Measurements from ENCODE around the gene ATAD3B.
A peak's percentile ranks its signal among the peaks of the same experiment; 100 is the strongest.
"Not testable (repeated sequence)": the region's sequence is repeated elsewhere in the genome, so short reads cannot be mapped to it uniquely, and the experiment has no call there.

The ATAD3B gene

DNA sequence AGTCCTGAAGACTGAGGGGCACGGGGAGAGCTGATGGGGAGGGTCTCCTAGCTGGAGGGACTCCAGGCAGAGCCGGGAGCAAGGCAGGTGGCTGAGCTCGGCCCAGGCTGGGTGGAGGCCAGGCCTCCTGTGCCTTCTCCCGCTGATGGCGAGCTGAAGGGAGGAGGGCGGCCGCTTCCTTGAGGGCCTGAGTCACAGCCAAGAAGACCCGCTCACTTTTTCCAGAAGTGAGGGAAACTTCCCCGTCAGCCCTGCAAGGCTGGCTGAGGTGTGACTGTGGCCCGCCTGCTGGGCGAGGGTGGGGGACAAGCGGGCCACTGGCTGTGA lies 37.8 kb upstream of the ATAD3B start:
- DNase-seq (ENCODE audit: low read depth), result no peak

DNA sequence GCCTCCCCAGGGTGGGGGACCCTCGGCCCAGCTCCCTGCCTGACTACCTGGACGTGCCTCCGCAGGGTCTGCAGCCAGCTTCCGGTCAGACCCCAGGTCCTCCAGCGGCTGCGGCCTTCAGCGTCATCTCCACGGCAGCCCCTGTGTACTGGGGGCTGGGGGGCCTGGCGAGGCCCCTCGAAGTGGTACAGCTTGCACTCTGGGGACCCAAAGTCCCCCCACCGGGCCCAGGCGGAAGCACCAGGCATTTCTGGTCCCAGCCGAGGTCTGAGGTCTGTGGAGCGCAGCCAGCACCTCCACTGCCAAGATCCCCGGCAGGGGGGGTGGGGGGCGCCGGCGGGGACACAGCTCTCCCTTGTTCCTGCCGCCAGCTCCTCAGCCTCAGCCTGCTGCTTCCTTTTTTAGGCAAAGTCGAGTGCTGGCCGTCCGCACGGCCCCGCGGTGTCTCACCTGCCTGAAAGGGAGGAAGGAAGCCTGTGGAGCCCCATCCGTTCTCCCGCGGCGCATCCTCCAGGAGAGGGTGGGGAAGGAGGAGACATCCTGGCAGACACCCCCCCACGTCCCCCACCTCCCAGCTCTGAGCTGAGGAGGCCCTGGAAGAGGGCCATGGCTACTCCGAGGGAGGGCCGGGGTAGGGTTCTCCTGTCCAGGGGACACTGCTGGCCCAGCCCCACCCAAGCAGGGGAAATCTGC lies 37.3 kb upstream of the ATAD3B start:
- DNase-seq (ENCODE audit: low read depth), result no peak

DNA sequence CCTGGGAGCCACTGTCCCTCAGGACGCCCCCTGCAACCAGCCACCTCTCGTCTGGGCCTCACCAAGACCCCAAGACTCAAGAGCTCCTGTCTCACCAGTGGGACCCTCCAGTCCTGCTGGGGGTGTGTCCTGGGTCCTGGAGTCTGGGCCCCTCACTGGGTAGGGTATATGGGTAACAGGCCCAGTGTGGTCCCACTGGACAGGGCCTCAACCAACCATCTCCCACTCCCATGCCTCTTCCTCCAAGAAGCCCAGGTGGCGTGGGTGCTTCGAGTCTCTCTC lies 36.8 kb upstream of the ATAD3B start:
- DNase-seq (ENCODE audit: low read depth), result no peak

DNA sequence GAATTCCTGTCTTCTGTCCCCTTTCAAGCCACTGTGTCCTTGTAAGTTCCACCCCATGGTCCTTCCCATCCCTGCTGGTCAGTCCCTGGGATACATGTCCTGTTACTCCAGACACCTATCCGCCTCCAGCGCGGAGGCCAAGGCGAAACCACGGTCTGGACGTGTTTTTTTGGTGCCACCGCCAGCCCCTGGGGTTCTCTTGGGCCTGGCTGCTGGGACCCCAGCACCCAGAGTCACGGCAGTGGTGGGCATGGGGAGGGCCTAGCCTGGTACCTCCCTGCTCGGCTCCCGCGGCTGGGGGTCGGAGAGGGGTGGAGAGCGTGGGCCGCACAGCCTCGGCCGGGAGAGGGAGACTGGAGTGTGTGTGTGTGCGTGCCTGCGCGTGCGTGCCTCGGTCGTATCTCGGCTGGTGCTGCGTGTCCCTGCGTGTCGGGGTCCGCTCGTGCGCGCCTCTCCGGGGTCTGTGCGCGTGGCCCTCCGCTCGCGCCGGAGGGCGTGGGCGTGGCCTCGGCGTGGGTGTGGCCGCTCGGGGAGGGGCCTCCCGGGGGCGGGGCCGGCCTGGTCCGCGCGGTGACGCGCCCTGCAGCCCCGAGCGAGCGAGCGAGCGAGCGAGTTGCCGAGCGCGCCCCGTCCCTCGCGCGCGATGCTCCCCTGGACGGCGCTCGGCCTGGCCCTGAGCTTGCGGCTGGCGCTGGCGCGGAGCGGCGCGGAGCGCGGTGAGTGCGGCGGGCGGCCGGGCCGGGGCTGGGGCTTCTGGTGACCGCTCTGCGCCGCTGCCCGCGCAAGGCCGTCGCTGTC lies 36.3 kb upstream of the ATAD3B start, which contains the start of gene VWA1:
VWA1 (plus strand) TSS at position 585 of the 798 bp plus-strand sequence; CDS start at position 644, 59 bp downstream.
- DNase-seq (ENCODE audit: low read depth), result no peak

DNA sequence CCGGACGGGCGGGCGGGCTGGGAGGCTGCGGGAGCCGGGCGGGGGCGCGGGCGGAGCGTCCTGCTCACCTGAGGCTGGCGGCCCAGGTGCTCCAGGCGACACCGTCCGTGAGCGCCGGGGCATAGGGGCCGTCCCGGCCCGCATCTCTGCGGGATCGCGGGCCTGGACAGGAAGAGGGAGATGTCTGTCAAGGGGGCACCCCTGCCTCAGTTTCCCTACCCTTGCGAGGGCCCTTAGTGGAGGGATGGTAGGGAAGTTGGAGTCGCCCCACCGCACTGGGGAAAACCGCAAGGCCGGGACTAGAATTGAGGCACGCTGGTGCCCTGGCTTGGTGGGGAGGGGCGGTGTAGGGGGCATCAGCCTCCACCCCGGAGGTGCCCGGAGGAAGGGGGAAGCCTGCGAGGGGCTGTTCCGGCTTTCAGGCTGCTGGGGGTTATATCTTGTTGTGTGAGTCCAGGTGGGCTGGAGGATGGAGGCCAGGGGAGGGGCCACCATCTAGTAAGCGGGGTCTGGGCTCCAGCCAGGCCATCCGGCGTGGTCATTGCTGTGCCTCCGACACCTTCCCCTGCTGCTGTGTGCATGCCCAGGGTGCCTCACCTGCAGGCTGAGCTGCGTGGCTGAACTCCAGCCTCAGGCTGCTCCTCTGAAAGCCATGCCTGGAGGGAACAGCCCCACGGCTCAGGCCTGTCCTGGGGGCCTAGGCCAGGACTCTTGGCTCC lies 35.5 kb upstream of the ATAD3B start:
- DNase-seq (ENCODE audit: low read depth), result no peak

DNA sequence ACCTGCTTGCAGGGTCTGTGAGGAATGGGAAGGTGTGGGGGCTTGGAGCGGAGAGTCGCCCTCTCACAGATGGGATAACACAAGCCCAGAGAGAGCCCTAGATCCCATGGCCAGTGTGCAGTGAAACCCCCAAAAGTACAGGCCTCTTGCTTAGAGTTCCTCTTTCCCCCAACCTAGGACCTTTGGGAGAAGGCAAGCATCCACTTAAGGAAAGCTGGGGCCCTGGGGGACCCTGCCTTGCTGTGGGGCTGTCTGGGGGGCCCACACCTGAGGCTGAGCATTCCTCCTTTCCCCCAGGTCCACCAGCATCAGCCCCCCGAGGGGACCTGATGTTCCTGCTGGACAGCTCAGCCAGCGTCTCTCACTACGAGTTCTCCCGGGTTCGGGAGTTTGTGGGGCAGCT lies 34.9 kb upstream of the ATAD3B start:
- DNase-seq (ENCODE audit: low read depth), result no peak

DNA sequence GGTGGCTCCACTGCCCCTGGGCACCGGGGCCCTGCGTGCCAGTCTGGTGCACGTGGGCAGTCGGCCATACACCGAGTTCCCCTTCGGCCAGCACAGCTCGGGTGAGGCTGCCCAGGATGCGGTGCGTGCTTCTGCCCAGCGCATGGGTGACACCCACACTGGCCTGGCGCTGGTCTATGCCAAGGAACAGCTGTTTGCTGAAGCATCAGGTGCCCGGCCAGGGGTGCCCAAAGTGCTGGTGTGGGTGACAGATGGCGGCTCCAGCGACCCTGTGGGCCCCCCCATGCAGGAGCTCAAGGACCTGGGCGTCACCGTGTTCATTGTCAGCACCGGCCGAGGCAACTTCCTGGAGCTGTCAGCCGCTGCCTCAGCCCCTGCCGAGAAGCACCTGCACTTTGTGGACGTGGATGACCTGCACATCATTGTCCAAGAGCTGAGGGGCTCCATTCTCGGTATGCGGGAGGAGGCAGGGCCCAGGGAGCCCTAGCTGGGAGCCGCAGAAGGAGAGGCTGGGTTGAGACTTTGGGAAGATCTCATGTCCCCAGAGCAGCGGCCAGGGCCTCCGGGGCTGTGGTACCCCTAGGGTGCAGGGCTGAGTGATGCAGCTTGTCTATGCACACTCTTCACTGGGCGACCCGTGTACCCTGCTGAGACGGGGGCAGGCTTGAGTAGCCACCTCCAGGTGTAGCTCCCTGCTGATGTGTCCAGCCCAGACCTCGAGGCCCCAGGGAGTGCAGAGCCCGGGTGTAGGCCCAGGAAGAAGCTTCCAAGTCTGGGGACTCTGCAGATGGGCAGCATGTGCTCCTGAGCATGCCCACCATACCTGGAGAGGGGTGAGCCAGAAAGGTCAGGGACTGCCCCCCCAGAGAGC lies 34.3 kb upstream of the ATAD3B start:
- DNase-seq (ENCODE audit: low read depth), result no peak

DNA sequence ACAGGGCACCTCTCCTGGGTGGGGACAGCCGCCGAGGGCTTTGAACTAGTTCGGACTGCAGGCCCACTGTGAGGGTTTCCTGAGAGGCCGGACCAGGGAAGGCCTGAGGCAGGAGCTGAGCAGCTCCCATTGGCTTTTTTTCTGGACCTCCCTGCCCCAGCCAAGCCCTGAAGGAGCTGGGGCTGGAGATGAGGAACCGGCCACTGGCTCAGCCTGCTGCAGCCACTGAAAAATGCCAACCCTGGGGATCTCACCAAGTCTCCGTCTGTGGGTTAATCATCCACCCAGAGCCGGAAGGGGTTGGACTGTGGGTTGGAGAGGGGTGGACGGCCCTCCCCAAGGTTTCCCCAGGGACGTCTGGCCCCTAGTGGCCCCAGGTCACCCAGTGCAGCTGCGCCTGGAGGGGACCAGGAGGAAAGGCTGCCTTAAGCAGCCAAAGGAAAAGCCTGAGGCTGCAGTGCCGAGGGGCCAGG lies 33.6 kb upstream of the ATAD3B start:
- DNase-seq (ENCODE audit: low read depth), result no peak

DNA sequence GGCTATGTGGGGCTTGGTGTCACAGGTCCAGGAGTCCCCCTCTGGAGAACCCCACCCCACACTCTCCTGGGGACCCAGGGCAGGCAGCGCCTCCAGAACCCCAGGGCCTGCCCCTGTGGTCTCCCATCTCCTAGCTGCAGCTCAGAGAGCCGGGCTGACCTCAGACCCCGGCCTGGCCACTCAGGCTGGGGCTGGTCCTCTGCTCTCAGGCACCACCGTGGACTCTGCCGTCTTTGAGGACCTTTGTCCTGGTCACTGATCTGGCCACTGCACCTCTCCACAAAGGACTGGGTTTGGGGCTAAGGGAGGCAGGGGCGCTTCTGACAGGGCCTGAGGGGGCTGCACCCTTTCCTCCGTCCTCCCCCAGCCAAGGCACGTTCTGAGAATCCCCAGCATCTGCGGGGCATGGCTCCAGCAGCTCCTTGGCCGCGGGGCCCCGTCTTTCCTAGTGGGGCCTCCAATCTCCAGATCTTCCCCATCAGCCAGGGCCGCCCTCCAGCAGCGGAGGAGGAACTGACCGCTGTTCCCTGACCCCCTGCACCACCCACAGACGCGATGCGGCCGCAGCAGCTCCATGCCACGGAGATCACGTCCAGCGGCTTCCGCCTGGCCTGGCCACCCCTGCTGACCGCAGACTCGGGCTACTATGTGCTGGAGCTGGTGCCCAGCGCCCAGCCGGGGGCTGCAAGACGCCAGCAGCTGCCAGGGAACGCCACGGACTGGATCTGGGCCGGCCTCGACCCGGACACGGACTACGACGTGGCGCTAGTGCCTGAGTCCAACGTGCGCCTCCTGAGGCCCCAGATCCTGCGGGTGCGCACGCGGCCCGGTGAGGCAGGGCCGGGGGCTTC lies 32.8 kb upstream of the ATAD3B start:
- no peak for DNase-seq (ENCODE audit: low read depth)

DNA sequence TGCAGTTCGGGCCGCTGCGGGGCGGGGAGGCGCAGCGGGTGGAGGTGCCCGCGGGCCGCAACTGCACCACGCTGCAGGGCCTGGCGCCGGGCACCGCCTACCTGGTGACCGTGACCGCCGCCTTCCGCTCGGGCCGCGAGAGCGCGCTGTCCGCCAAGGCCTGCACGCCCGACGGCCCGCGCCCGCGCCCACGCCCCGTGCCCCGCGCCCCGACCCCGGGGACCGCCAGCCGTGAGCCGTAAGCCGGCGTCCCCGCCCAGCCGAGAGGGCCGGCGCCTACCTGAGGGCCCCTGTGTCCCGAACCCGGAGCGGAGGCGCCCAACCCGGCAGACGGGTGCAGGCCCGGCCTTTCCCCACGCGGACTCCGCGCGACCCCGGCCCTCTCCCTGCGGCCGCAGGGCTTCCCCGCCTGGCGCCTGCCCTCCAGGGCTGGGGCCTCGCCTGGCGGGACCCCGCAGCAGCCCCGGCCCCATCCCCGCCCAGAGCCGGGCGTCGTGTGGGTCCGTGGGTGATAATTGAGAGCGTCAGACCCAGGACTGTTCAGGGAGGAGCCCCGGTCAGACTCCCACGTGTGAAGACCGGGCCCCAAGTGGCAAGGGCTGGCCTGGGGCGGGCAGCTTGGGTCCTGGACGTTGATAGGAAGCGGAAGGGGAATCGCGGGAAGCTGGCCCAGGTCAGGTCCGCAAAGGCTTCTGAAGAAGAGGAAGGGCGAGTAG lies 31.9 kb upstream of the ATAD3B start:
- no peak for DNase-seq (ENCODE audit: low read depth)

DNA sequence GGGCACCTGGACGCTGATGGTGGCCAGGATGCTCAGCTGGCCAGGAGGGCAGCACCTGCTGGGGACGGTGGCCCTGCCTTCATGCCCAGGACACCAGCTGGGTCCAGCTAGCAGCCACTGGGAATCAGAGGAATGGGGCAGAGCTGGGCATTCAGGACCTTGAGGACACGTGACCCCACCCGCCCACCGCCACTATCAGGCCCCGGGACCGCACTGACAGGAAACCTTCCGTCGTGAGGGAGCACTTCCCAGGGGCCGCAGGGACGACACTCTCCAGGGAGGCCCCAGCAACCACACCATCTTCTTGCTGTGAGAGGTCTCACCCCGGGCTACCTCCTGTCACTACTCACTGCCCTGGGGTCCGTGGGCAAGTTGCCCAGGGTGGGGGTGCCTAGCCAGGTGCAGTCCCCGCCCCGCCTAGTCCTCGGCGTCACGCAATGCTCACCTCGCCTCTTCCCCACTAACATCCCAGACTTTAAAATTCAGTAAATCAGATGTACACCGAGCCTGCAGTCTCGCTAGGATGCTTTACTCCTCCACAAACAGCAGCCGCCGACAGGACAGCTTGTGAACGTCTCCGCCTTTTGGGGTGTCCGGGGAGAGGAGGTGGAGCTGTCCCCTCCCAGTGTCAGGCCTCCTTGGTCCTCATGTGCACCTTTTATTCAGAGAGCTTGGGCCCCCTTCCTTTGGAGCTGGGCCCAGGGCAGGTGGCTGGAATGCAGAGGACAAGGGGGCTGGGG lies 31.1 kb upstream of the ATAD3B start:
- no peak for DNase-seq (ENCODE audit: low read depth)

DNA sequence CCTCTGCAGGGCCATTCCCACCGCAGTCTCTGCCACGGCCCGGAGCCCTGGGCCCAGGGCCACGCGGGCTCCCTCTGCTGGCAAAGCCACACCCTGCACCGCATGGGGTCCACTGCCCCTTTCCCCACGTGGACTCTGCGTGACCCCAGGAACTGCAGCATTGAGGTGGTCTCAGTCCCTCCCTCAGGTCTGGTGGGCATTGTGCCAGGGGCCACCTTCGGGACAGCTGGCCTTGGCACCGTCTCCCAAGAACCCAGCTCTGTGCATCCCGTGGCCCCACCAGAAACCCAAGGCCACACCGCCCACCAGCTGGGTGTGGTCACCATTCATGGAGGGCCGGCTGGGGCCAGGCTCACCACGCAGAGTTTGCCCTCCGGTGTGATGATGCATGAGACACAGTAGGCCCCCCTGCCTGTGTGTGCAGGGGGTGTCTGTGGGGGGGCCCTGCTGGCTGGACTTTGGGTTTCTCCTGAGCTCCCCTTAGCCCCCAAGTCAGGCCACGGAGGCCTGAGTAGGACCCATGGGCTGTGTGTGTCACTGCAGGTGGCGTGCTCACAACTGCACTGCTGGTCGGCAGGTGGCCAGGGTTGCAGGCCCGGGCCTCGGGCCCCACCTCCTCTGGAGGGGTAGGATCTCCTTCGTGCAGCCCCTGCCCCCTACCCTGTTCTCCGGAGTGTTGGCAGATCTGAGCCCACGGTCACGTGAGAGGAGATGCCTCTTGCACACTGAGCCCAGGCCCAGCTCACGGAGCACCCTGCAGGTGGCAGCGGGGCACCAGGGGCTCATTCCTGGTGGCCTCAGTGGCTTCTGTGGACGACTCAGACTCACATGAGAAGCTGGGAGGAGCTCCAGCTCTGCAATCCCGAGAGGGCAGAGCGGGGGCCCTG lies 30.3 kb upstream of the ATAD3B start:
- peak; percentile 30 for DNase-seq (ENCODE audit: low read depth)

DNA sequence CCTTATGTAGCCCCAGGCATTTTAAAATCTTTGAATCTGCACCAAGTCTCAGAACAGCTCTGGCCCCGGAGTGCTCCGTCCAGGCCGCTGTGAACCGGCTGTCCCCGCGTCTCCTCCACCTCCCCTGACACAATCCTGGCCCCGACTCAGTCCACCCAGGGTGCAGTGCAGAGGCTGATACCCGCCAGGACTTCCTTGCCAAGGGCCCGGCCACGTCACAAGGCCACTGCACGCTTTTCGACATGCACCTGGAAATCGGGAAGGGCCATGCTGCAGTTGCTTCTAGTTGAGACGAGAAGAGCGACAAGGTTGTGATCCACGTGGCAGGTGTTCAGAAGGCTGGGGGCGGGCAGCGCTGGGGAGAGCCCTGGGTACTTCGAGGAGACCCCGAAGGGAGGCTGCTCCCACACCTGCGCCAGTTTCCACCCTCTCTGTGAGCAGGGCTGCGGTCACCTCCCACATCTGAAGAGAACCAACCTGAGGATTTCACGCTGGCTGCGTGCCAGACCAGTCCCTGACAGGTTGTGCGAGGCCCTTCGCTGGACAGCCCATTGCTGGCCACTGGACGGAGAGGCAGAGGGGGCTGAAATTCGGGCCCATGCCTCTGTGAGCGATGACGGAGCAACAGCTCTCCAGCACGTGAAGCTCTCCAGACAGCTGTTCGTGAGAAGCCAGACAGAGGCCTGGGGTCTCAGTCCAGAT lies 29.3 kb upstream of the ATAD3B start:
- no peak for DNase-seq (ENCODE audit: low read depth)

DNA sequence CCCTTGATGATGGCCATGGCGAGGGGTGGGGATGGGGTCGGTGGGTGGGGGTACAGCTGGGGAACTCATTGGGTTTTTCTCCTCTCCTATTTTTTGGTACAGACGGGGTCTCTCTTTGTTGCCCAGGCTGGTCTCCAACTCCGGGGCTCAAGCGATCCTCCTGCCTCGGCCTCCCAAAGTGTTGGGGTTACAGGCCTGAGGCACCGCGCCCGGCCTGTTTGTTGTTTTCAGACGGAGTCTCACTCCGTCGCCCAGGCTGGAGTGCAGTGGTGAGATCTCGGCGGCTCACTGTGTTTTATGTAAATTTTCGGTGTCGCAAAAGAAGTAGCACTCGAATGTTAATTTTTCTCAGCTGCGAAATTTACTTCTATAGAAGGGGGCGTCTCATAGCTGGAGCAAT lies 24.9 kb upstream of the ATAD3B start:
- not testable (repeated sequence) for DNase-seq (ENCODE audit: low read depth)

DNA sequence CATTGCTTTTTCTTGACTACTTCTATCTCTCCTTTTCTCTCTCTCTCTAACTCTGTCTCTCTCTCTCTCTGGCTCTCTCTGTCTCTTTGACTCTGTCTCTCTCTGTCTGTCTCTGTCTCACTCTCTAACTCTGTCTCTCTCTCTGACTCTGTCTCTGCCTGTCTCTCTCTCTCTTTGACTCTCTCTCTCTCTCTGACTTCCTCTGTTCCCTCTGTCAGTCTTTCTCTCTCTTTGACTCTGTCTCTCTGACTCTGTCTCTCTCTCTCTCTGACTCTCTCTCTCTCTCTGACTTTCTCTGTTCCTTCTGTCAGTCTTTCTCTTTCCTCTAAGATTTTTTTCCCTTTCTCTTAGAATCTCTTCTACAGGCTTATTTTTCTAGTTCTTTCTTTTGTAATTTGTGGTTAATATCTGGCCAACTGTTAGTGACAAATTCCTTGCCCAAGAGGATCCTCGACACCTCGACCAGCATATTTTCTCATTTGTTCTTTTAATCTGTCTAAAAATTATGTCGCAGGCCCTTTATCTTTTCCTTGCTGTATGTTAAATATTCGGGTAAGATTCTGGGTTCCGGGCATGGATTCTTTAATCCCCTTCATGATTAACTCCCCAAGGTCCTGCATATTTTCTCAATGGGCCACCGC lies 22.3 kb upstream of the ATAD3B start, which contains the start of gene ATAD3C:
ATAD3C (plus strand) TSS at position 591 of the 641 bp plus-strand sequence. CDS start 995 bp downstream, outside the sequence.
- no peak for DNase-seq (ENCODE audit: low read depth)

DNA sequence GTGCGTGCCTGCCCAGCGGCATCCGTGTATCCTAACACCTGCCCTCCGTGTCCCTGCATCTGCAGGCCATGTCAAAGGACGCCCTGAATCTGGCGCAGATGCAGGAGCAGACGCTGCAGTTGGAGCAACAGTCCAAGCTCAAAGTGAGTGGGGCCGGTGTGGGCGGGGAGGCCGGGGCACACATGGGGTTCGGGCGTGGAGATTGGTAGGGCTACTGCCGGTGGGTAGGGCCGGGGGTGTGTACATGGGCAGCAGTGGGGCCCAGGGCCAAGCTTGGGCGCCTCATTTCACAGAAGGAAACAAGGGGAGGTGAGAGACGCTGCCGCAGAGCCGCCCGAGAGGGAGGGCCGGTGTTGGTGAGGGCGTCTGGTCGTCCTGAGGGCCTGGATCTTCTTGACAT lies 20.9 kb upstream of the ATAD3B start:
- DNase-seq (ENCODE audit: low read depth), result not testable (repeated sequence)

DNA sequence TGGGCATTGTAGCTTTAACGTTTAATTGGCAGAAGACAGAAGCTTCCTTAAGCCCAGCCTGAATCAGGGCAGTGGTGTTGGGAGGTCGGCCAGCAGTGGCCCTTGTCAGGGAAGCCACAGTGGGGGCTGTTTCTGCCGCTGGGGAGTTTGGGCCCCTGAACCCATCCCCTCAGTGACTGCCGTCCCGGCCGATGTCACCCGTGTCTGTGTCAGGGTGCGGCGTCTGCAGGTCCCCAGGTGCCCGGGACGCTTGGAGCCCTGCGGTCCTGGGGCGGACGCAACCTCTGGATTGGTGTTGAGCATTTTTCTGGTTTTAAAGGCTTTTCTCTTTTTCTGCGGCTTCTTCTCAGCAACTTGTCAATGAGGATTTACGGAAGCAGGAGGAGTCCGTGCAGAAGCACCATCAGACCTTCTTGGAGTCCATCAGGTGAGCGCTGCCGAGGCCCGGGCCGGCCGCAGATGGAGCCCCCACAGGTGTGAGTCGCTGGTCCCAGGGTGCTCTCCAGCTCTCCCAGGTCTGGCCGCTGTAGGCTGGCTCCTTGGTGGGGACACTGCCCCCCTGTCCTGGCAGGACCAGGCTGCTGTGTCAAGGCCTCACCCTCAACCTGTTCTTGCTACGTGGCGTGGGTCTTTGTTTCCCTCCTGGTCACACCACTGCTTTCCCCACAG lies 19.7 kb upstream of the ATAD3B start:
- DNase-seq (ENCODE audit: low read depth), result no peak

Data from activated gamma-delta T cell treated with anti-CD3 and anti-CD28 coated beads, Interleukin-2, amount 50 U/mL, for 16 hours (primary cell).